Retinal pigment epithelial cell (primary cell): Measurements from ENCODE around the gene NPAS3.

Experiments
- DNase-seq: peaks from one replicate; pipeline ENCODE4 v3.0.0-alpha.2; 2010; ENCODE audit warnings: low read depth
- H3K4me3 ChIP-seq: 2 replicates; pipeline ENCODE4 v1.5.1; 2011; ENCODE audit warnings: mild to moderate bottlenecking, low read length, control low read depth, moderate library complexity
- TF ChIP-seq, protein P1 (sequence below): conservative IDR thresholded peaks from 2 replicates; pipeline ENCODE4 v1.5.1; 2011; ENCODE audit warnings: low read depth, low read length, control low read depth, inconsistent platforms

Gene NPAS3

DNA sequence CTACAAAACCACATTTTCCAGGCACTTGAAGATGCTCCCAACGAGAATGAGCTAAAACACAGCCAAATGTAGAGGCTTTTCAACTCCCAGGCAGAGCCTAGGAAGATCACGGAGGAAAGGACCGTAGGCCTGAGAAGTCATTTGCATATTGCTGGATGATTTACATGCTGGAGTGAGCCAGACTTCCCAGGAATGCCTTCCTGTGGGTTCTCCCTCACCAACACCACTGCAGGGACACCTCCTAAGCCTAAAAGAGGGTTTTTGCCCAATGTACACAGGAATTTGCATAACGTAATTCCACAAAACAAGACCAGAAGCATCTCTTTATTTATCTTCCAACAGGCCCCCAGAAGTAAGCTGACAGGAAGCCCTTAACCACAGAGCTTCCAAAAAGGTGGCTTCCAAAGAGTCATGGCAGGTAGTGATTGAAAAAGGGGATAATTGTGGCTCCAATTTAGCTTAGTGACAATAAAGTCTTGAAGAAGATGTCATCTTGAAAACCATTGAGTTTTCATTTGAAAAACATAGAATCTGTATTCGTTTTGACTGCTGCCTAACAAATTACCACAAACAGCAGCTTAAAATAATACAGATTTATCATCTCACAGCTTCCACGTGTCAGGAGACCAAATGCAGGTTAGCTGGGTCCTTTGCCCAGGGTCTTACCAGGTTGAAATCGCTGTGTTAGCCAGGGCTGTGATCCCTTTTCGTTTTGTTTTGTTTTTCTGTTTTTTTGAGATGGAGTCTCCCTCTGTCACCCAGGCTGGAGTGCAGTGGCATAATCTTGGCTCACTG, 896.0 kb downstream of the NPAS3 start:
- H3K4me3 ChIP-seq: no peak overlapping the region
- no peak for DNase-seq
- TF ChIP-seq, protein P1, sequence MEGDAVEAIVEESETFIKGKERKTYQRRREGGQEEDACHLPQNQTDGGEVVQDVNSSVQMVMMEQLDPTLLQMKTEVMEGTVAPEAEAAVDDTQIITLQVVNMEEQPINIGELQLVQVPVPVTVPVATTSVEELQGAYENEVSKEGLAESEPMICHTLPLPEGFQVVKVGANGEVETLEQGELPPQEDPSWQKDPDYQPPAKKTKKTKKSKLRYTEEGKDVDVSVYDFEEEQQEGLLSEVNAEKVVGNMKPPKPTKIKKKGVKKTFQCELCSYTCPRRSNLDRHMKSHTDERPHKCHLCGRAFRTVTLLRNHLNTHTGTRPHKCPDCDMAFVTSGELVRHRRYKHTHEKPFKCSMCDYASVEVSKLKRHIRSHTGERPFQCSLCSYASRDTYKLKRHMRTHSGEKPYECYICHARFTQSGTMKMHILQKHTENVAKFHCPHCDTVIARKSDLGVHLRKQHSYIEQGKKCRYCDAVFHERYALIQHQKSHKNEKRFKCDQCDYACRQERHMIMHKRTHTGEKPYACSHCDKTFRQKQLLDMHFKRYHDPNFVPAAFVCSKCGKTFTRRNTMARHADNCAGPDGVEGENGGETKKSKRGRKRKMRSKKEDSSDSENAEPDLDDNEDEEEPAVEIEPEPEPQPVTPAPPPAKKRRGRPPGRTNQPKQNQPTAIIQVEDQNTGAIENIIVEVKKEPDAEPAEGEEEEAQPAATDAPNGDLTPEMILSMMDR: no peak

DNA sequence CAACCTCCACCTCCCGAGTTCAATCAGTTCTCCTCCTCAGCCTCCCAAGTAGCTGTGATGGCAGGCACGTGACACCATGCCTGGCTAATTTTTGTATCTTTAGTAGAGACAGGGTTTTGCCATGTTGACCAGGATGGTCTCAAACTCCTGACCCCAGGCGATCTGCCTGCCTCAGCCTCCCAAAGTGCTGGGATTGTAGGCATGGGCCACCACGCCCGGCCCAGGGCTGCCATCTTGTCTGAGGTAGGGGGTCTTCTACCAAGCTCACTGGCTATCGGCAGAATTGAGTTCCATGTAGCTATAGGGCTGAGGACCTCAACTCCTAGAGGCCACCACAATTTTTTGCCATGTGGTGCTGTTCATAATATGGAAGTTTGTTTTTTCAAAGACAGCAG, 896.6 kb downstream of the NPAS3 start:
- no peak for DNase-seq

DNA sequence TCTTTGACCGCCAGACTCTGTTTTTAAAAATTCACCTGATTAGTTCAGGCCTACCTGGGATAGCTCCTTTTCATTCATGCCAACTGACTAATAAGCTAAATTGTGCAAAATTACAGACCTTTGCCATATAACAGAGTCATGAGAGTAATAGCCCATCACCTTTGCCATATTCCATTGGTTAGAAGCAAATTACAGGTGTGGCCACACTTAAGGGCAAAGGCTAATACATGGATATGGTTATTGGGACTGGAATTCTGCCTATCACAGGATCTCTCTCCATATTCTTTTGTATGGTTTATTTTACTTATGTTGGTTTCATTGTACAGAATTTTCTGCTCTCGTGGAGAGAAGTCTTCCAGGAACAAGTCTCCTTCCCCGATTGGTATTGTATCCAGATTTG, 897.0 kb downstream of the NPAS3 start:
- TF ChIP-seq, protein P1: no peak

More for the DNA sequence above, 896.6 kb downstream of the NPAS3 start:
- H3K4me3 ChIP-seq: no peak overlapping the region
- TF ChIP-seq, protein P1: no peak

DNA sequence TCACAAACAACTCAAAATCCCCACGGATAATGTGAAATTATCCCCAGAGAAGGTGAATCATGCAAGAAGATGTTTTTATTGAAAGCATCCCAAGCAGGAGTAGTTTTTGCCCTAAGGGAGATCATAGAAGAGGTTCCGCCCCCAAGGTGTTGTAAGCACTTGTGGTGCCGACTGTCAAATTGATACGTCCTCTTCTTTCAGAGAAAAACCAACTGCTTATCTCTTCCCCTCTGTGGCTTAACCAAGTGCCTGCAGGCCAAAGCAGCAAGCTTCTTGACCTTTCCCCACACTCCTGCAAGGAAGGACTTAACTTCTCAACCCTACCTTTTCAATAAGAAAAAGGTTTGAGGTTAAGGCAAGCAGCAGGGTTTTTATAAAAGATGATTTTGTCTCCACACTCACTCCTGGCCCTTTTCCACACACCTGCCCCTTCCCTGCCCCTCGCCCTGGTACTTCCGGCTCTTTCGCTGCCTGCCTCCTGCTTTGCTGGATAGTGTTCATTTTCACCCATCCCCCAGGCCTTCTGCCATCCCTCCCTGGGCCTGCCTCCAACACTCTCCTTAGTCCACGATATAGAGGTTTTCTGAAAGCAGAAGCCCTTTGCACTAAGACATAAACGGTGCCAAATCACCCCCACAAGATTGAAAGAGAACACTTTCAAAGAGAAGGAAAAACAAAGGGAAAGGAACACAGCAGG, 897.7 kb downstream of the NPAS3 start:
- TF ChIP-seq, protein P1: no peak
- no peak for DNase-seq
- H3K4me3 ChIP-seq: no peak overlapping the region

More for the DNA sequence above, 897.0 kb downstream of the NPAS3 start:
- no peak for DNase-seq
- no peak overlapping the region for H3K4me3 ChIP-seq

DNA sequence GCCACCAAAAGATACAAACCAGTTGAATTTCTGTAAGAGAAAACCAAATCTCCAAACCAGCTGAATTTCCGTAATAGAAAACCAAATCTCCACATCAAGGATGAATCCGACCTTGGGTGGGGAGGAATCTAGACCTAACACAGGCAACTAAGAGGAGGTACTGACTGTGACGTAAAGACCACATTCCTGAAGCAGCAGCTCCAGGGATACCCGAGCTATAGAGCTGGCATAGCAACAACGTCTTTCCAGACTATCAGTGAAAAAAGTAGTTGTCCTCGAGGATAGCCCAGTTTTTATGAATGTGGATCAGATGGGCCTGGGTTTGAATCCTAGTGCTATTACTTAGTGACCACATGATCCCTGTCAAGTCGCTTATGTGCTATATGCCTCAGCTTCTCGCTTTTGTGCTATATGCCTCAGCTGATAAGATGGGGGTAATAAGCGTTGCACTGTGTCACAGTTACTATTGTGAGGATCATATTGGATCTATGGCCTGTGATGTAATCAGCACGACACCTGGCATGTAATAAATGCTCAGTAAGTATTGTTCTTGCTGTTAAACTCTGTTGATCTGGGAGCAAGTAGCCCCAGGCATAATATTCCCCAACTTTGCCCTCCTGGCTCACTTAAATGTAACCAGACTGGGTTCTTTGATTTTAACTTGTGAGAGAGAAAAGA, 898.4 kb downstream of the NPAS3 start:
- no peak for DNase-seq
- no peak overlapping the region for H3K4me3 ChIP-seq
- TF ChIP-seq, protein P1: no peak

DNA sequence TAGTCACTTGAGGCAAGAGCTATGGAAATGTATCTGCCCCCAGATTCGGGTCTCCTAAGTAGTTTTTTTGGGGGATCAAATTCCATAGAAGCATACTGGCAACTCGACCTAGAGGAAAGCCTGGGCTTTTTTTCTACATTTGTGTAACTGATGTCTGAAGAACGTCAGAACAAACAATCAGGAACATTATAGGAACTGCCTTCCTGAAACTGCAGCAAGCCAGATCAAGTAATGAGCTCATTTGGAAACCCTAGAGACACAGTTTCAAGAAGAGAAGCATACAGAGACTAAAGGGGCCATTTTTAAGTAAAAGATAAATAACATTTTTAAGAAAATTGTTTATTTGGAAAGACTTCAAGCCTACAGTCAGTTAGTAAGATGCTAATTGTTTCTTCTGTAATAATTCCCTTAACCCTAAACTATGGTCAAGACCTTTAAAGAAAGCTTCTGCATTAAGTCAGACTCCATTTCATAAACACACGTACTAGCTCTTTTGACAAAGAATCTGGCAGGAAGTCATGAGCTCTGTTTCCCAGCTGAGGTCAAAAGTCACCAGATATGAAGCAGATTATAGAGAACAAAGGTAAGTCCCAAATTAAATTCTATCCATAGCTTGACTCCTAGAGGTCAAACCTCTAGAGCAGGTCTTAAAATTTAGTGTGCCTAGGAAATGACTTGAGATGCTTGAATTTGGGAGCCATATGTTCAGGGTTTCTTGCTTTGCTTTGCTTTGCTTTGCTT, 899.4 kb downstream of the NPAS3 start:
- TF ChIP-seq, protein P1: no peak
- no peak overlapping the region for H3K4me3 ChIP-seq
- DNase-seq: no peak
